ENCODE measurements around the gene TXNRD2. TPM values are rescaled to one million over a fixed set of nuclear protein-coding genes. Genes with fewer than 3 reads are reported as not detected.
A peak's percentile ranks its signal among the peaks of the same experiment; 100 is the strongest.

The TXNRD2 gene
- total and polyA plus RNA-seq, 2 donors (not counting 1 experiment from before 2014, with no cell fraction given): 24.8 to 36.2 TPM

GRCh38 chr22:19853058-19853878 is 88.3 kb downstream of the TXNRD2 start:
- POLR2A ChIA-PET: no interaction called here
- Histone ChIP-seq H3K27ac (ENCODE audit: low read length in 2 of 2) (no peak overlapping the region), H3K9ac (ENCODE audit: low read length) (peak overlapping the region; percentile 97), H4K20me1 (ENCODE audit: control insufficient read depth, insufficient read depth, low read length, poor library complexity, severe bottlenecking) (peaks cover 26% of the 10 kb centered on the region), H3K4me2 (replicated peaks; ENCODE audit: low read depth, low read length, poor library complexity, severe bottlenecking) (peak overlapping the region; percentile 94), H3K4me1 (ENCODE audit: control insufficient read depth in 2 of 2, insufficient read depth in 2 of 2, low read length in 2 of 2) (peaks cover 21 to 26% of the 10 kb centered on the region in 2 donors), H3K27me3 (replicated peaks in 1 of 4; ENCODE audit: control extremely low read depth in 1 of 4, control insufficient read depth in 3 of 4, insufficient read depth in 4 of 4, low read length in 3 of 4) (no peaks in the 10 kb centered on the region), H3K36me3 (replicated peaks in 1 of 2; ENCODE audit: control extremely low read depth in 1 of 2, control insufficient read depth in 1 of 2, extremely low read depth in 1 of 2, insufficient read depth in 2 of 2, low read length in 1 of 2) (peaks cover 0 to 18% of the 10 kb centered on the region in 2 experiments), H3K79me2 (ENCODE audit: control insufficient read depth, insufficient read depth, low read length) (peaks cover 44% of the 10 kb centered on the region), H3K9me3 (ENCODE audit: control extremely low read depth in 1 of 3, control insufficient read depth in 2 of 3, insufficient read depth in 1 of 3, low read length in 2 of 3) (no peaks in the 10 kb centered on the region), H3K4me3 (ENCODE audit: control extremely low read depth in 1 of 5, extremely low read depth in 1 of 5, insufficient read depth in 1 of 5, low read depth in 2 of 5, low read length in 4 of 5) (peak overlapping the region in 3 of 5 experiments; percentile 87 to 97 (median 88)), H2AFZ (ENCODE audit: insufficient read depth, low read depth, low read length, poor library complexity, severe bottlenecking) (no peak overlapping the region)
- intact Hi-C loops (cut with micrococcal nuclease): loop anchor here (10.0 kb wide), 1 partner anchor 232 kb away; the partner anchor contains the start of gene DGCR8
- ATAC-seq (ENCODE audit: low read depth) (no peak), DNase-seq (no peak)
- Mint-ChIP-seq H3K4me1 (peaks cover 43% of the 10 kb centered on the region), H3K27ac (peak overlapping the region; percentile 73), H3K27me3 (no peaks in the 10 kb centered on the region), H3K4me3 (peak overlapping the region; percentile 95), H3K9me3 (ENCODE audit: insufficient read depth) (no peaks in the 10 kb centered on the region)
- CTCF ChIA-PET: no interaction called here
- TF ChIP-seq CTCF (IDR thresholded peaks at IDR 0.05) (no peak), EZH2 (IDR thresholded peaks at IDR 0.05; ENCODE audit: borderline replicate concordance, insufficient read depth, low read depth, low read length, poor library complexity, severe bottlenecking) (no peak)
- WGBS (ENCODE audit: insufficient coverage): 72% methylated on average over 9 of the region's 11 CpGs
